Measurements from ENCODE around the gene ZNF91.
"Not testable (repeated sequence)": the region's sequence is repeated elsewhere in the genome, so short reads cannot be mapped to it uniquely, and the experiment has no call there.

Gene ZNF91

GRCh38 chr19:23395722-23396117, 449 bp upstream of the ZNF91 start:
- DNase-seq (ENCODE audit: low read depth), result peak; percentile 1

- peak; percentile 28 for DNase-seq (ENCODE audit: low read depth)
Observed at GRCh38 chr19:23394511-23394910, 760 bp downstream of the ZNF91 start.

GRCh38 chr19:23393121-23393520, 2.1 kb downstream of the ZNF91 start:
- no peak for DNase-seq (ENCODE audit: low read depth)

GRCh38 chr19:23391236-23391635, 4.0 kb downstream of the ZNF91 start:
- DNase-seq (ENCODE audit: low read depth), result no peak

- DNase-seq (ENCODE audit: low read depth), result no peak
Observed at GRCh38 chr19:23385404-23385803, 9.9 kb downstream of the ZNF91 start.

GRCh38 chr19:23384858-23385257, 10.4 kb downstream of the ZNF91 start:
- no peak for DNase-seq (ENCODE audit: low read depth)

- no peak for DNase-seq (ENCODE audit: low read depth)
Observed at GRCh38 chr19:23384166-23384565, 11.1 kb downstream of the ZNF91 start.

GRCh38 chr19:23382955-23383354, 12.3 kb downstream of the ZNF91 start:
- DNase-seq (ENCODE audit: low read depth), result no peak

GRCh38 chr19:23381114-23381513, 14.2 kb downstream of the ZNF91 start:
- DNase-seq (ENCODE audit: low read depth), result no peak

GRCh38 chr19:23379671-23380070, 15.6 kb downstream of the ZNF91 start:
- not testable (repeated sequence) for DNase-seq (ENCODE audit: low read depth)

- no peak for DNase-seq (ENCODE audit: low read depth)
Observed at GRCh38 chr19:23378948-23379347, 16.3 kb downstream of the ZNF91 start.

- DNase-seq (ENCODE audit: low read depth), result no peak
Observed at GRCh38 chr19:23377276-23377675, 18.0 kb downstream of the ZNF91 start.

- DNase-seq (ENCODE audit: low read depth), result no peak
Observed at GRCh38 chr19:23366437-23366836, 28.8 kb downstream of the ZNF91 start.

- not testable (repeated sequence) for DNase-seq (ENCODE audit: low read depth)
Observed at GRCh38 chr19:23366031-23366430, 29.2 kb downstream of the ZNF91 start.

- no peak for DNase-seq (ENCODE audit: low read depth)
Observed at GRCh38 chr19:23365222-23365621, 30.0 kb downstream of the ZNF91 start.

GRCh38 chr19:23361843-23362242, 33.4 kb downstream of the ZNF91 start:
- not testable (repeated sequence) for DNase-seq (ENCODE audit: low read depth)

GRCh38 chr19:23351806-23352205, 43.5 kb downstream of the ZNF91 start:
- DNase-seq (ENCODE audit: low read depth), result no peak

GRCh38 chr19:23346696-23347095, 48.6 kb downstream of the ZNF91 start:
- no peak for DNase-seq (ENCODE audit: low read depth)

- DNase-seq (ENCODE audit: low read depth), result no peak
Observed at GRCh38 chr19:23345838-23346237, 49.4 kb downstream of the ZNF91 start.

GRCh38 chr19:23343434-23344010, 51.7 kb downstream of the ZNF91 start:
- no peak for DNase-seq (ENCODE audit: low read depth)

GRCh38 chr19:23328211-23328610, 67.1 kb downstream of the ZNF91 start:
- DNase-seq (ENCODE audit: low read depth), result no peak

GRCh38 chr19:23321953-23322549, 73.2 kb downstream of the ZNF91 start:
- no peak for DNase-seq (ENCODE audit: low read depth)

- not testable (repeated sequence) for DNase-seq (ENCODE audit: low read depth)
Observed at GRCh38 chr19:23321403-23321802, 73.9 kb downstream of the ZNF91 start.

- not testable (repeated sequence) for DNase-seq (ENCODE audit: low read depth)
Observed at GRCh38 chr19:23319571-23319970, 75.7 kb downstream of the ZNF91 start.

Data from T follicular helper cell (primary cell).